ENCODE data around the gene PFKP.

GRCh38 chr10:3043512-3044368 is 23.6 kb upstream of the PFKP start:
- TF ChIP-seq, protein P1, sequence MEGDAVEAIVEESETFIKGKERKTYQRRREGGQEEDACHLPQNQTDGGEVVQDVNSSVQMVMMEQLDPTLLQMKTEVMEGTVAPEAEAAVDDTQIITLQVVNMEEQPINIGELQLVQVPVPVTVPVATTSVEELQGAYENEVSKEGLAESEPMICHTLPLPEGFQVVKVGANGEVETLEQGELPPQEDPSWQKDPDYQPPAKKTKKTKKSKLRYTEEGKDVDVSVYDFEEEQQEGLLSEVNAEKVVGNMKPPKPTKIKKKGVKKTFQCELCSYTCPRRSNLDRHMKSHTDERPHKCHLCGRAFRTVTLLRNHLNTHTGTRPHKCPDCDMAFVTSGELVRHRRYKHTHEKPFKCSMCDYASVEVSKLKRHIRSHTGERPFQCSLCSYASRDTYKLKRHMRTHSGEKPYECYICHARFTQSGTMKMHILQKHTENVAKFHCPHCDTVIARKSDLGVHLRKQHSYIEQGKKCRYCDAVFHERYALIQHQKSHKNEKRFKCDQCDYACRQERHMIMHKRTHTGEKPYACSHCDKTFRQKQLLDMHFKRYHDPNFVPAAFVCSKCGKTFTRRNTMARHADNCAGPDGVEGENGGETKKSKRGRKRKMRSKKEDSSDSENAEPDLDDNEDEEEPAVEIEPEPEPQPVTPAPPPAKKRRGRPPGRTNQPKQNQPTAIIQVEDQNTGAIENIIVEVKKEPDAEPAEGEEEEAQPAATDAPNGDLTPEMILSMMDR (IDR thresholded peaks at IDR 0.05; ENCODE audit: insufficient read depth, low read depth, low read length), result peak; percentile 89
- no peak for TF ChIP-seq EZH2 (IDR thresholded peaks at IDR 0.05; ENCODE audit: insufficient read depth, low read length)

All from astrocyte (in vitro differentiated cells and primary cell).